Neural cell (in vitro differentiated cells): ENCODE data around the gene BLVRA. TPM values are rescaled to one million over a fixed set of nuclear protein-coding genes. Genes with fewer than 3 reads are reported as not detected.

Experiments used
- H2AFZ ChIP-seq: fragments of 200-600, 300-800 bp; sonication (generic), shearing (Covaris generic); 2 replicates; pipeline ENCODE4 v1.6.0; 2014; ENCODE audit warnings: low read depth, mild to moderate bottlenecking, antibody characterized with exemption, low read length, moderate library complexity
- H3F3A ChIP-seq: fragments of 200-600 bp; shearing (Covaris generic); 2 replicates; pipeline ENCODE4 v1.6.1; 2016; ENCODE audit warnings: mild to moderate bottlenecking, moderate library complexity, mixed read lengths, antibody characterized with exemption, low read length; ENCODE audit not compliant: insufficient read depth, poor library complexity, severe bottlenecking
- H3K27ac ChIP-seq: fragments of 200-600, 300-800 bp; sonication (generic), shearing (Covaris generic); 2 replicates; pipeline ENCODE4 v1.5.1; 2014; ENCODE audit warnings: mild to moderate bottlenecking, low read length, moderate library complexity
- H3K27me3 ChIP-seq: fragments of 300-800, 200-600 bp; sonication (generic), shearing (Covaris generic); 2 replicates; pipeline ENCODE4 v1.6.0; 2014; ENCODE audit warnings: mild to moderate bottlenecking, low read depth, low read length, moderate library complexity; ENCODE audit not compliant: insufficient read depth
- H3K36me3 ChIP-seq: fragments of 300-800, 200-600 bp; sonication (generic), shearing (Covaris generic); 2 replicates; pipeline ENCODE4 v1.5.1; 2014; ENCODE audit warnings: mild to moderate bottlenecking, antibody characterized with exemption, low read length, moderate library complexity; ENCODE audit not compliant: insufficient read depth
- H3K4me2 ChIP-seq: fragments of 300-800, 200-600 bp; sonication (generic), shearing (Covaris generic); 2 replicates; pipeline ENCODE4 v1.6.0; 2014; ENCODE audit warnings: mild to moderate bottlenecking, low read length
- H3K4me3 ChIP-seq: fragments of 300-800, 200-600 bp; sonication (generic), shearing (Covaris generic); 2 replicates; pipeline ENCODE4 v1.5.1; 2014; ENCODE audit warnings: mild to moderate bottlenecking, low read length, moderate library complexity
- H3K79me2 ChIP-seq: fragments of 200-600 bp; shearing (Covaris generic); replicated peaks from 2 replicates; pipeline ENCODE4 v1.6.0; 2014; ENCODE audit warnings: mild to moderate bottlenecking, low read length, moderate library complexity; ENCODE audit not compliant: insufficient read depth
- H3K9ac ChIP-seq: fragments of 300-800, 200-600 bp; sonication (generic), shearing (Covaris generic); 2 replicates; pipeline ENCODE4 v1.6.1; 2016; ENCODE audit warnings: mild to moderate bottlenecking, low read length, mixed read lengths
- H3K9me2 ChIP-seq: fragments of 200-600 bp; shearing (Covaris generic); 2 replicates; pipeline ENCODE4 v1.6.1; 2016; ENCODE audit warnings: mild to moderate bottlenecking, low read length, mixed read lengths; ENCODE audit not compliant: insufficient read depth
- H3K9me3 ChIP-seq: fragments of 200-600, 300-800 bp; sonication (generic), shearing (Covaris generic); 2 replicates; pipeline ENCODE4 v1.6.1; 2016; ENCODE audit warnings: mild to moderate bottlenecking, mixed run types, low read length, moderate library complexity, mixed read lengths
- H4K20me1 ChIP-seq: fragments of 200-600 bp; shearing (Covaris generic); 2 replicates; pipeline ENCODE4 v1.6.1; 2016; ENCODE audit warnings: mild to moderate bottlenecking, mixed run types; ENCODE audit not compliant: insufficient read depth
- EP300 ChIP-seq: fragments of 450-650 bp; conservative IDR thresholded peaks from 2 replicates; pipeline ENCODE4 v1.6.1; 2014; ENCODE audit warnings: antibody characterized with exemption, mild to moderate bottlenecking, moderate library complexity; ENCODE audit not compliant: poor library complexity, severe bottlenecking
- EZH2 ChIP-seq: fragments of 200-600, 300-800 bp; shearing (Covaris generic), sonication (generic); IDR thresholded peaks from 2 replicates; pipeline ENCODE4 v1.6.1; 2014; ENCODE audit warnings: antibody characterized with exemption, low read length, borderline replicate concordance, mild to moderate bottlenecking; ENCODE audit not compliant: insufficient read depth, poor library complexity, severe bottlenecking
- MXI1 ChIP-seq: fragments of 450-650 bp; conservative IDR thresholded peaks from 2 replicates; pipeline ENCODE4 v1.6.1; 2014; ENCODE audit warnings: antibody characterized with exemption, mild to moderate bottlenecking; ENCODE audit not compliant: poor library complexity, severe bottlenecking
- POLR2AphosphoS5 ChIP-seq: IDR thresholded peaks from 2 replicates; pipeline ENCODE4 v1.6.1; 2012
- RAD21 ChIP-seq: fragments of 450-650 bp; conservative IDR thresholded peaks from 2 replicates; pipeline ENCODE4 v1.6.1; 2014; ENCODE audit warnings: antibody characterized with exemption, mild to moderate bottlenecking, moderate library complexity
- SMC3 ChIP-seq: fragments of 450-650 bp; conservative IDR thresholded peaks from 2 replicates; pipeline ENCODE4 v1.6.1; 2014; ENCODE audit warnings: antibody characterized with exemption, mild to moderate bottlenecking, moderate library complexity; ENCODE audit not compliant: poor library complexity
- TAF1 ChIP-seq: IDR thresholded peaks from 2 replicates; pipeline ENCODE4 v1.6.1; 2012; ENCODE audit warnings: low read depth
- polyA plus RNA-seq: library from polyadenylated mRNA; depleted of rRNA; stranded (reverse); fragments of >200 nt; gene quantifications from 2 replicates; pipeline ENCODE4 v1.2.3, GENCODE V29; 2014
- TF ChIP-seq, protein P1 (sequence below): fragments of 450-650 bp; IDR thresholded peaks from 2 replicates; pipeline ENCODE4 v1.5.1; 2014; ENCODE audit warnings: antibody characterized with exemption, mild to moderate bottlenecking, moderate library complexity; ENCODE audit not compliant: poor library complexity, severe bottlenecking
- TF ChIP-seq, protein P2 (sequence below): IDR thresholded peaks from 2 replicates; pipeline ENCODE4 v1.6.1; 2012; ENCODE audit warnings: borderline replicate concordance

BLVRA gene
- polyA plus RNA-seq, 1 donor from 2014 or later, result 12.4 TPM

DNA sequence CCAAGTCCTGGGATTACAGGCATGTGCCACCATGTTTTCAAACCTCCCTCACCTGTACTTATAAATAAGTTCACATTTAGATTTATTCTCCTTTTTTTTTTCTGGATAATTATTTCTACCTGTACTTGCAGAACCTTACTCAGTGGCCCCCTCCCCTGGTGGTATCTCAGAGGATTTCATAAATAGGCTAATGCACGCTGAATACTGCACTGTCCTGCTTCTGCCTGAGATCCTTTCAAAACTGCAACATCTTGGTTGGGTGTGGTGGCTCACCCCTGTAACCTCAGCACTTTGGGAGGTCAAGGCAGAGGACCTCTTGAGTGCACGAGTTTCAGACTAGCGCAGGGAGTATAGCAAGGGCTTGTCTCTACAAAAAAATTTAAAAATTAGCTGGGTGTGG, 4.6 kb upstream of the BLVRA start:
- Histone ChIP-seq H3K4me3 (no peak overlapping the region), H3K27ac (no peak overlapping the region)

DNA sequence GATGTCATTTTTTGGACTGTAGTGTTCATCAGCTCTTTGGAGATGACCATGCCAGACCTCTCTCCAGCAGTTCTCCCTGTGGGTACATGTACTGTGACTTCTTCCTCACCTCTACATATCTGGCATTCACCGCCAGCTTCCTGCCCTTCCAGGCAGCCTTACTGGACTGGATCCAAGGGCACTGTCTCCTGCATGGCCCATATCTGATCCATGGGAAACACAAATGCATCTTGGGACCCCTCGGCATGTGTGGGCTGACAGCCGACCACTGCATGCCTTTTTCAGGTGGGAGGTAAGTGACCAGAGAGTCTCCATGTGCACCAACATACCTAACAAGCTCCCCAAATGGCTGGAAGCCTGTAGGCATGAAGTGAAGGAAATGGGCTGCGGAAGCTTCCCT, 3.9 kb upstream of the BLVRA start:
- H3K9me2 ChIP-seq, result no peaks in the 10 kb centered on the region
- H3K4me3 ChIP-seq, result no peak overlapping the region
- no peak overlapping the region for H3K27ac ChIP-seq
- no peaks in the 10 kb centered on the region for H3K79me2 ChIP-seq
- no peaks in the 10 kb centered on the region for H4K20me1 ChIP-seq
- no peaks in the 10 kb centered on the region for H3F3A ChIP-seq
- H3K36me3 ChIP-seq, result no peaks in the 10 kb centered on the region
- H3K4me2 ChIP-seq, result no peak overlapping the region
- H2AFZ ChIP-seq, result no peak overlapping the region
- no peak overlapping the region for H3K9ac ChIP-seq
- TF ChIP-seq MXI1 (no peak), SMC3 (no peak), RAD21 (no peak)
- TF ChIP-seq, protein P1, sequence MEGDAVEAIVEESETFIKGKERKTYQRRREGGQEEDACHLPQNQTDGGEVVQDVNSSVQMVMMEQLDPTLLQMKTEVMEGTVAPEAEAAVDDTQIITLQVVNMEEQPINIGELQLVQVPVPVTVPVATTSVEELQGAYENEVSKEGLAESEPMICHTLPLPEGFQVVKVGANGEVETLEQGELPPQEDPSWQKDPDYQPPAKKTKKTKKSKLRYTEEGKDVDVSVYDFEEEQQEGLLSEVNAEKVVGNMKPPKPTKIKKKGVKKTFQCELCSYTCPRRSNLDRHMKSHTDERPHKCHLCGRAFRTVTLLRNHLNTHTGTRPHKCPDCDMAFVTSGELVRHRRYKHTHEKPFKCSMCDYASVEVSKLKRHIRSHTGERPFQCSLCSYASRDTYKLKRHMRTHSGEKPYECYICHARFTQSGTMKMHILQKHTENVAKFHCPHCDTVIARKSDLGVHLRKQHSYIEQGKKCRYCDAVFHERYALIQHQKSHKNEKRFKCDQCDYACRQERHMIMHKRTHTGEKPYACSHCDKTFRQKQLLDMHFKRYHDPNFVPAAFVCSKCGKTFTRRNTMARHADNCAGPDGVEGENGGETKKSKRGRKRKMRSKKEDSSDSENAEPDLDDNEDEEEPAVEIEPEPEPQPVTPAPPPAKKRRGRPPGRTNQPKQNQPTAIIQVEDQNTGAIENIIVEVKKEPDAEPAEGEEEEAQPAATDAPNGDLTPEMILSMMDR, result no peak
- TF ChIP-seq, protein P2, sequence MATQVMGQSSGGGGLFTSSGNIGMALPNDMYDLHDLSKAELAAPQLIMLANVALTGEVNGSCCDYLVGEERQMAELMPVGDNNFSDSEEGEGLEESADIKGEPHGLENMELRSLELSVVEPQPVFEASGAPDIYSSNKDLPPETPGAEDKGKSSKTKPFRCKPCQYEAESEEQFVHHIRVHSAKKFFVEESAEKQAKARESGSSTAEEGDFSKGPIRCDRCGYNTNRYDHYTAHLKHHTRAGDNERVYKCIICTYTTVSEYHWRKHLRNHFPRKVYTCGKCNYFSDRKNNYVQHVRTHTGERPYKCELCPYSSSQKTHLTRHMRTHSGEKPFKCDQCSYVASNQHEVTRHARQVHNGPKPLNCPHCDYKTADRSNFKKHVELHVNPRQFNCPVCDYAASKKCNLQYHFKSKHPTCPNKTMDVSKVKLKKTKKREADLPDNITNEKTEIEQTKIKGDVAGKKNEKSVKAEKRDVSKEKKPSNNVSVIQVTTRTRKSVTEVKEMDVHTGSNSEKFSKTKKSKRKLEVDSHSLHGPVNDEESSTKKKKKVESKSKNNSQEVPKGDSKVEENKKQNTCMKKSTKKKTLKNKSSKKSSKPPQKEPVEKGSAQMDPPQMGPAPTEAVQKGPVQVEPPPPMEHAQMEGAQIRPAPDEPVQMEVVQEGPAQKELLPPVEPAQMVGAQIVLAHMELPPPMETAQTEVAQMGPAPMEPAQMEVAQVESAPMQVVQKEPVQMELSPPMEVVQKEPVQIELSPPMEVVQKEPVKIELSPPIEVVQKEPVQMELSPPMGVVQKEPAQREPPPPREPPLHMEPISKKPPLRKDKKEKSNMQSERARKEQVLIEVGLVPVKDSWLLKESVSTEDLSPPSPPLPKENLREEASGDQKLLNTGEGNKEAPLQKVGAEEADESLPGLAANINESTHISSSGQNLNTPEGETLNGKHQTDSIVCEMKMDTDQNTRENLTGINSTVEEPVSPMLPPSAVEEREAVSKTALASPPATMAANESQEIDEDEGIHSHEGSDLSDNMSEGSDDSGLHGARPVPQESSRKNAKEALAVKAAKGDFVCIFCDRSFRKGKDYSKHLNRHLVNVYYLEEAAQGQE, result no peak
- no peaks in the 10 kb centered on the region for H3K9me3 ChIP-seq
- no peaks in the 10 kb centered on the region for H3K27me3 ChIP-seq

More for the DNA sequence above, 4.6 kb upstream of the BLVRA start:
- no peaks in the 10 kb centered on the region for H3K9me2 ChIP-seq
- no peaks in the 10 kb centered on the region for H3K36me3 ChIP-seq
- TF ChIP-seq EZH2, result no peak
- H3K79me2 ChIP-seq, result no peaks in the 10 kb centered on the region
- no peak overlapping the region for H2AFZ ChIP-seq
- H3K9ac ChIP-seq, result no peak overlapping the region
- H3F3A ChIP-seq, result no peaks in the 10 kb centered on the region
- H3K9me3 ChIP-seq, result no peaks in the 10 kb centered on the region
- no peaks in the 10 kb centered on the region for H4K20me1 ChIP-seq
- no peaks in the 10 kb centered on the region for H3K27me3 ChIP-seq
- no peak overlapping the region for H3K4me2 ChIP-seq

DNA sequence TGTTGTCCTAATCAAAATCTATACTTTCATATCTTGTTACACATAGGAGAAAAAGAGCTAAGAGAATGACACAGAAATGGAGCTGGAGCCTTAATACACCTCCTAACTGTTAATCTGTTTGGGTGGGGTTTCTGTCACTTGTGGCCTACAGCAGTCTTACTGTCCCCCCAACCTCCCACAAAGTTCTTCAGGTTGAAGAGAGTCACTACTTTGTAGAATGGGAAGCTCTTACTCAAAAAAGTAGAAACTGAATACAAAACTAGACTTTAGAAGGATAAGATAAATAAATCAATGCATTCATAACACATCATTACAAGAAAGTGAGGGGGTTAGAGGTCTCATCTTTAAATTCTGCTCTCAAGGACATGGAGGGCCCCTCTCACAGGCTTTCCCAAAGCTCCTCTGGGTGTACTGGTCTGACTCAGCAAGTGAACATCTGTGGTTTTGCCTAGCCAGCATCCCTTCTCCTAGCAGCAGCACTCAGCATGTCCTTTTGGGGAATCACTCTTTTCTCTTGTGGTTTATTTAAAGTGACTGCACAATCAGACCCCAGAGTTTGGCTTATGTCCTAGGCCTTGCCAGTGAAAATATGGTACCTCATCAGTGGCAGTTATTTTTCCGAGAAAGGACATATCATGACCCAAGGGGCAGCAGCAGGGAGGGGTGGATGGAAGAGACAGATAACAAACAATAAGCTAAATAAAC, 2.0 kb upstream of the BLVRA start:
- H3K27ac ChIP-seq, result no peak overlapping the region
- H4K20me1 ChIP-seq, result no peaks in the 10 kb centered on the region
- no peak overlapping the region for H3K9ac ChIP-seq
- no peak overlapping the region for H3K4me3 ChIP-seq
- no peaks in the 10 kb centered on the region for H3K79me2 ChIP-seq
- H3K9me2 ChIP-seq, result no peaks in the 10 kb centered on the region
- H3K36me3 ChIP-seq, result no peaks in the 10 kb centered on the region
- H3K27me3 ChIP-seq, result no peaks in the 10 kb centered on the region
- no peaks in the 10 kb centered on the region for H3K9me3 ChIP-seq
- TF ChIP-seq TAF1, result no peak
- no peak for TF ChIP-seq MXI1
- TF ChIP-seq SMC3, result no peak
- no peak for TF ChIP-seq EP300
- TF ChIP-seq EZH2, result no peak
- TF ChIP-seq, protein P2, result no peak
- no peak for TF ChIP-seq POLR2AphosphoS5
- no peak for TF ChIP-seq RAD21
- TF ChIP-seq, protein P1, result no peak
- H3F3A ChIP-seq, result no peaks in the 10 kb centered on the region
- no peak overlapping the region for H2AFZ ChIP-seq
- H3K4me2 ChIP-seq, result no peak overlapping the region
